Inflammatory macrophage treated with lipopolysaccharide for 4 hours (primary cell): ENCODE measurements around the gene PEAR1.

Experiments used
- DNase-seq: peaks from one replicate; pipeline ENCODE4 v3.0.0-alpha.2; 2020

The PEAR1 gene

DNA sequence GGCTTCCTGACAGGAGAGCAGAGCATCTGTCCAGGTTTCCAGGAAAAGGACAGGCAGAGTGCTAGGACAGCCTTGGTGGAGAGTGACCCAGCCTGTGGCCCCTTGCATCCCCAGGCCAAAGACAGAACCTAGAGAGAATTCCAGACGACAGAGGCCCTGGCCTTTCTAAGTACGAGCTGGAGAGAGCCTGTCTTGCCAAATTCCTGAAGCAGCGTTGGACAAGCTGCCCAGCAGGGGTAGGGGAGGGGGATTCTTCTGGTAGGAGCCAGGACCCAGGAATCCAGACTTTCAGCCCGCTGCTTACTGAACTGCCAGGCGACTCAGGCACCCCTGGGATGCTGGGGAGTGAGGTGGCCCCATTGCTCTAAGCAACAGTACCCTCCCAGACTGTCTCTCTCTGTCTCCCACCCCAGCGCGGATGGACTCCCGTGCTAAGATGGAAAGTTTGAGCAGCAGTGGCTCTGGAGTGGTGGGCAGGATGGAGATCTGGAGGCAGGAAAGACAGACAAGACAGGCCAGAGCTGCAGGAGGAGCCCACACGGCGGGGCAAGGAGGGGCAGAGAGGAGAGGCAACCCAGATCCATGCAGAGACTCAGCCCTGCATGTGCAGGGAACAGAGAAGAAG is 8.8 kb upstream of the PEAR1 start:
- no peak for DNase-seq

DNA sequence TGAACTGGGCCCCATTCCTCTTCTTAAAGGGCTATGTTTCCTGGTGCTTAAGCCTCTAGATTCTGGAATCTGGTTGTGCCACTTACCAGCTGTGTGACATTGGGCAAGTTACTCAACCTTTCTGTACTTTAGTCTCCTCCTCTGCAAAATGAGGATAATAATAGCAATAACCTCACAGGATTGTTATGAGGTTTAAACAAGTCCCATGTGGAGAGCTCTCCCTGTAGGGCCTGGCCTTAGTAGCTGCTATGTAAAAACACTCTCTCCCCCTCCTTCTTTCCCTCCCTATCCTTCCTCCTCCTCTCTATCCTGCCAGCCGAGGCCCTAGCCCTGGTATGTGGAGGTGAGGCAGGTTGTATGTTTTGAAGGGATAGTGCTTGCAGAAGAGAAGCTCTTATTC is 8.2 kb upstream of the PEAR1 start:
- DNase-seq = no peak

DNA sequence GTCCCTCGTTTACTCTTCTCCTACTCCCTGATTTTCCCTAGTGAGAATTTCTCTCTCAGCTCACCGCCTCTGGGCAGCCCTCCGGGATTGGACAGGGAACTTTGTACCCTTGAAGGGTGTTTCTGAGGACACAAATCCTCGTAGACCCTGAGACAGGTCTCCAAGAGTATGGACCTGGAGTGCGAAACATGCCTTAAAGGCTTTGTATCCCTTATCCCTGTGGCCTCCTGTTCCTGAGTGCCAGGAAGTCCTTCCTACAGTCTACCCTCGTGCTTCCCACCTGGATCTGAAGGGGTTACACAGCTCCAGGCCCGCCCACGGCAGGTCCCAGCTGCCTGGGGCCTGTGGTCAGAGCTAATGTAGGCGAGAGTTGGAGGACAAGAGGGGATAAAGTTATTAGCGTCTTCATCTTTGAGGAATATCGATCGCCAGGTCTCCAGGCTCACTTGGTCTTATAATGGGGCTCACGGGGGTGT is 7.6 kb upstream of the PEAR1 start:
- no peak for DNase-seq

DNA sequence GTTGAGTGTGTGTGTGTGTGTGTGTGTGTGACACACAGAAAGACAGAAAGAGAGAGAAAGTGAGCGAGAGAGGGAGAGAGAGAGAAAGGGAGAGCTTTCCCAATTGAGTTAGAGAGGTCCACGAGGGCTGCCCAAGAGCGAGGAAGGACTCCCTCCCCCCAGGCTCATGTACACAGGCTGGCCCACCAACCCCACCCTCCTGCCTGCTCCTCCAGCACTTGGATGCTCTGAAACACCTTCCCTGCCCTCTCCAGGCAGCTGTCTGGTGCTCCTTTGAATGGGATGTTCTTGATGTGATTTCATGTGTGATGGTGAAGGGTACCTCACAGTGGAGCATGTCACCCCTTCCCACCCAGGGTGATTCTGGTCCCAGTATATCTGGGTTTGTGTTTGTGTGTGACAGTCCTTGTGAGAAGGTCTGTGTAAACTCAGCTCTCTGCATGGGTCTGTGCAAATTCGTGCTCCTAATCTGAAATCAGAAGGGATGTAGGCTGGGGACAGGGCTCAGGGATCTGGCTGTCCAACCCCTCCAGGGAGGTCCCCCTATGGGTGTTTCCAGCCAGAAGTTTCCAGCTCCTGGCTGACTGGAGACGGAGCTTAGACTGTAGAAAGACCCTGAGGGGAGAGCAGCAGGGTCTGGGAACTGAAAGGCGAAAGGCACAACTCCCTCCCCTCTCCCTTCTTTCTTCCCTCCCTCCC is 6.8 kb upstream of the PEAR1 start:
- no peak for DNase-seq

DNA sequence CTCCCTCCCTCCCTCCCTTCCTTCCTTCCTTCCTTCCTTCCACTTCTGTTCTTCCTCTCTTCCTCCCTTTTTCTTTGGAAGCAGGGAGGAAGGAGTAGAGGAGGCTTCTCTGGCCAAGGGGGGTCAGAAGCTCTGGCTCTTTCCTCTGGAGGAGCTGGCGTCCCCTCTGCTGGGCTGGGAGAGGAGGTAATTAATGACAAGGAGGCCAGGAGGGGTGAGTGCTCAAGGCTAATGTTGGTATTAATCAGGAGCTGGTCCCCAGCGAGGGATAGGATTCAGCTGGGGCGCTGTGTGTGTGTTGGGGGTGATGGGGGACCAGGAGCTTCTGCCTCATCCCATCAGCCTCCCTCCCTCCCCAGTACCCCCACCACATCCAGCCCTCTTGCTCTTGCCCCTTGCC is 6.2 kb upstream of the PEAR1 start:
- DNase-seq = no peak

DNA sequence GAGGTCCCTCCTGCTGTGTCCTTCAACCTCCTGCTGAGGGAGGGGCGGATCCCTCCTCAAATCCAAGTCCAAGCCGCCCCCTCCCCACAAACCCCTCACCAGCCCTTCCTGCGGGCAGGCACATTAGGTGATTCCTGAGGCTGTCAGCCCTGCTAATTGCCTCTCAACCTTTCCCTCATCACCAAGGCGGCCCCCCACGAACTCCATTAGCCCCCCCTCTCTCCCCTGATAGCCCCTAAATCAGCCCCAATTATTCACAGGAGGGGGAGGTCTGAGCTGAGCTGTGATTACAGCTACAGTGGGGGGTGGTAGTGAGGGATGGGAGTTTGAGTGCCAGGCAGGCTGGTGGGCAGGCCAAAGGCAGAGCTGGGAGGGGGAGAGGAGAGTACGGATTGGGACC is 5.8 kb upstream of the PEAR1 start:
- no peak for DNase-seq

DNA sequence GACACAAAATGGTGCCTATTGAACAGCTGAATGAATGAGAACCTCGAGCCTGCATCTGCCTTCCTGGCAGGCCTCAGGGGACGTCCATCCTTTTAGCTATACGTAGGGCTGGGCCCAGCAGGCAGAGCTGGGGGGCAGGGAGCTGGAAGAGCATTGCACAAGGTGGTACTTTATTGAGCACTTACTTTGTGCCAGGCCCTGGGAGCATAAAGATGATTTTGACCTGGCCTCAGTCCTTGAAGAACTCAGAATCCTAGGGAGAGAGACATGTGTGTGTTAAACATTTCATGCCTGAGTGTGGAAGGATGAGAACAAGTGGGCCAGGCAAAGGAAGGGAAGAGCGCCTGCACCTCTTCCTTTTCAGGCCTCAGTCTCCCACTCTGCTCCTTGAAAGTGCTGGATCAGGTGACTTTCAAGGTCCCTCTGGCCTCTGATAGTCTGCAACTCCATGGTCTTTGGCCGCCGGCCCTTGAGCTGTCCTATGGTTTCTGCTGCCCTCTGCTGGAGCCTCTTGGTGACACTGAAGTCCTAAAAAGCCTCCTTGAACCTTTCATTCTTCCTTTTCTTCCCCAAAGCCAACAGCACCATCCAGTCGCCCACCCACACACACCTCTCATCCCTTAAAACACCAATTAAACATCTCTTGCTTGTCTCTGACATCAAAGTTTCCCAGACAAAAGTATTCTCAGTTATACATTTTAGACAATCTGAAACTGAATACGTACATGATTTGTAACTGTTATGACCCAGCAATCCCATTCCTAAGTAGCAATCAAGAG is 3.5 kb upstream of the PEAR1 start:
- DNase-seq = peak; percentile 77

DNA sequence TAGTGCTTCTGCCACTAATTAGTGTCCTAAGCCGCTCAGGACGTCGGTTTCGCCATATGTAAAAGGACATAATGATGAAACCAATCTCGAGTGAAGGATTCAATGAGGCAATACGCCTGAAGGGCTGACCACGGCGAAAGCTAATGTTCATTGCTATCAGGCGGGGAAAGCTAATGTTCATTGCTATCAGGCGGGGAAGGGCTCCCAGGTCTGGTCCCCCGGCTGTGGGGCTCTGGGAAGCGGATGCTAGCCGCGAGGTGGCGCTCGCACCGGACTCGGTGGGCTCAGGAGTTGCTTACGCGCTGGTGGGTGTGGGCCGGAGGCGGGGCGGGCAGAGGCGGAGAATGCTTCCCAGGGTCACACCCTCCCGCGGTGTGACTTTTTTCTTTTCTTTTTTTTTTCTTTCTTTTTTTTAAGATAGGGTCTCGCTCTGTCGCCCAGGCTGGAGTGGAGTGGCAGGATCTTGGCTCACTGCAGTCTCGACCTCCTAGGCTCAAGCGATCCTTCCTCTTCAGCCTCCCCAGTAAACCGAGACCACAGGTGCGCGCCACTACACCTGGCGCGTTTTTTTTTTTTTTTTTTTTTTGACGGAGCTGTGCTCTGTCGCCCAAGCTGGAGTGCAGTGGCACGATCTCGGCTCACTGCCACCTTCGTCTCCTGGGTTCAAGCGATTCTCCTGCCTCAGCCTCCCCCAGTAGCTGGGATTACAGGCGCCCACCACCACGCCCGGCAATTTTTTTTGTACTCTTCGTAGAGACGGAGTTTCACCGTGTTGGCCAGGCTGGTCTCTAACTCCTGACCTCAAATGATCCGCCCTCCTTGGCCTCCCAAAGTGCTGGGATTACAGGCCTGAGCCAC is 1.1 kb upstream of the PEAR1 start:
- DNase-seq = peak; percentile 97

DNA sequence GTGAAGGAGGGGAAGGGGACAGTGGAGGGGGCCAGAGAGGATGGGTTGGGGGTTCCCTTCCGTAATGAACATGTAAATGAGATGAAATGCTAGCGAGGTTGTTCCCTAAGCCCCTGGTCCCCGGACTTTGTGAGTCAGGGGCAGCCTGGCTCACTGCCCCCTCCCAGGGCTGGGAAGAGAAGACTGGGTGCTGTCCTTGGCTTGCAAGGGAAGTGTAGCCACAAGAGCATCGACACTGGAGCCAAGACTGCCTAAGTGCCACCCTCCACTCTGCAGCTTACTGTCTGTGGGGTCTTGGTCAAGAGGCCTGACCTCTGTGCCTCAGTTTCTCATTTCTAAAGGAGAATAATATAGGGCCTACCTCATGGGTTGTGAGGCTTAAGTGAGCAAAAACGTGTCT is 483 bp downstream of the PEAR1 start:
- DNase-seq = no peak

DNA sequence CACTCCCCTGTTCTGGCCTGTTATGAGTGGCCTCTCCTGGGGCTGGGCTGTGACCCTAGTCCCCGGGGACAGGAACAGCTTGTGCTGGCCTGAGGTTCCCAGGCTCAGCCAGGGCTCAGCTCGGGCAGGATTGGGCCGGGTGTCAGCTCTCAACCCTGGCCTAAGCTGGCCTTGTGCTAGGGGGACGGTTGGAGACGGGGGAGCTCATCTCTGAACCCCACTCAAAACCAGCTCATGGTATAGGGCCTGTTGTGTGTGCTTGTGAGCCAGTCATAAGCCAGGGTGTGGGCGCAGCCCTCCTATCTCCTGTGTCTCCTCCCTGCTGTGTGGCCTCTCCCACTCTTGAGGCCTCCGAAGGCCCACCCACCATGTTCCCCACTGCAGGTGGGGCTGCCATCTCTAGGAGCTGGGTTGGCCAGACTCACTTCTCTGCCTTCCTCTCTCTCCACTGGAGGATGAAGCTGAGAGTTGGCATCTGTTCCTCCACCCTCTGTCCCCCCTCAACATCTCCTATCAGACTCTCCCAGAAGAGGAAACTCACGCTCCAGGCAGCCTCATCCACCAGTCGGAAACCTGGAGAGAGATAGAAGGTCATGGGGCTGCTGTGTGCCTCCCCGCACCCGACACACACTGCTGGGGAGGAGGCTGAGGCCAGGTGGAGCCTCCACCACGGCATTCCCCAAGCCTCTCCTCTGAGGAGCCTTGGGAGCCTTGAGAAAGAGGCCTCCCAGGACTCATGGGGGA is 1.4 kb downstream of the PEAR1 start:
- DNase-seq = no peak

DNA sequence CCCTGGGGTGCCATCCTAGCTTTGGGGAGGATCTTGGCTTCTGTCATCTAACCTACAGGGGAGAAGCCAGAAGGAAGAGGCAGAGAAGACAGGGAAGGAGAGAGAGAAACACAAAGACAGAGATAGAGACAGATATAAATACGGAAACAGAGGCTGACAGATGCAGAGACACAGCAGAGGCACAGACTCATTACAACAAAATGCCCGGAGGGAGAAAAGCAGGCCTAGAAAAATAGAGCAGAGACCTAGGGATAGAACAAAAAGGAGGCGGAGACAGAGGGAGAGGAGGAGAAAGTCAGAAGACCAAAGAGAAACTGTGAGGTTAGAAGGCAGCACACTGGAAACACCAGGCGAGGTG is 1.9 kb downstream of the PEAR1 start:
- DNase-seq = no peak

DNA sequence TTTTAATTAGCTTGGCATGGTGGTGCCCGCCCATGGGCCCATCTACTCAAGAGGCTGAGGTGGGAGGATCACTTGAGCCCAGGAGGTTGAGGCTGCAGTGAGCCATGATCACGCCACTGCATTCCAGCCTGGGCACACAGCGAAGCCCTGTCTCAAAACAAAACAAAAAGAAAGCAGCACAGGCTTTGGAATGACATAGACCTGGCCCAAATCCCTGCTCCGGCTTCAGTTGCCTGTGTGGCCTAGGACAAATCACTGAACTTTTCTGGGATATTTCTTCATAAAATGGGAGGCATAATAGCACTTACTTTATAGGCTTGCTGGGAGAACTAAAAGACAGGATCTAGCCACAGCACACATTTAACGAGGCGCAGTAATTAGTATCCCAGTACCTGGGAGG is 2.4 kb downstream of the PEAR1 start:
- DNase-seq = no peak

DNA sequence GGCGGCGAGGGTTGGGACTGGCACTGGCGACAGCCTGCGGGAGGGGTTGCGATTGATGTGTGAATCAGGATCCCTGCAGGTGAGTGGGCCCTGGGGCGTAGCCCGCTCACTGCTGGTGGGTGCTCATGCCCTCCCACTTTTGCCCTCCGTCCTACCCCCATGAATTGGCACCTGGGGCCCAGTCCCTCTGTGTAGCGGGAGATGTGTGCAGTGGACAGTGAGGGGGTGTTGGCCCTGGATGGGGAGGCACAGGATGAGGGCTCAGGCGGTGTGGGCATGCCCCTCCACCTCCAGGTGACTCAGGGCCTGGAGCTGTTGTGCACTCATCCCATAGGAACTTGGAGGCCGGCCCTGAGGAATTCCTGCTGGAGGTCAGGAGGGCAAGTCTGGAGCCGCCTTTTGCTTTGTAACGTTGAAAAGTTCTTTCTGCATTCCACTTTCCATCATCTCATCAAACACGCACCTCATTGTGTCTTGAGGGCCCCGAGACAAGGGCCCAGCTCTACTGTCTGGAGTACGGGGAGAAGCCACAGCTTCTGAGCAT is 3.0 kb downstream of the PEAR1 start:
- no peak for DNase-seq

DNA sequence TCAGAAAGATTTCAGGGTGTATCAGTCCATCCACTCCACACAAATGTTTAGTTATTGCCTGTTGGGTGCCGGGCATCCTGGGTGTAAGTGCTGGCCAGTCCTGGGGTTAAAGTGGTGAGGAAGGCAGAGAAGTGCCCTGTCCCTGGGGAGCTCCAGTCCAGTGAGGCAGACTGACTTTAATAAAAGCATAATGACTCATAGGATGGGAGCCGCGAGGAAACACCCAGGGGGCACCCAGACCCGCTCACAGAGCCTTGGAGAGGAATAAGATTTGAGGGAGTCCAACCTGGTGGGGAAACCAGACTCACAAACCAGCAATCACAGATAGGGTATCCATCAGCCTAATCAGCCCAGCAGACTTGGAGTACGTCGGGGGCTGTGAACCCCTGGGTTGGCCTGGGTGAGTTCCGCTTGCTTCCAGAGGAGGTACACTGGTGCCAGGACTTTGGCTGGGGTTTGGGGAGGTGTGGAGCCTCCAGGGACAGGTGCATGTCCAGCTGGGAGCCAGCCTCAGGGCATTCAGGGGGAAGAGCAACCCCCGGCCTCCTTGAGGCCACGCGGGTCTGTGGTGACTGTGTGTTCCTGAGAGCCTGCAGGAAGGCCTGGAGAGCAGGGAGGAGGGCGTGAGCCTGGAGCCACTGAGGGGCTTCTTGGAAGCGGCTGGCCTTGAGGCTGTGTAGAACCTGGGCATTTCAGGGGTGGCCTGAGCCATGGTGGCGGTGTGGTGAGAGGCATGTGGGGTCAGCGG is 3.7 kb downstream of the PEAR1 start:
- no peak for DNase-seq

DNA sequence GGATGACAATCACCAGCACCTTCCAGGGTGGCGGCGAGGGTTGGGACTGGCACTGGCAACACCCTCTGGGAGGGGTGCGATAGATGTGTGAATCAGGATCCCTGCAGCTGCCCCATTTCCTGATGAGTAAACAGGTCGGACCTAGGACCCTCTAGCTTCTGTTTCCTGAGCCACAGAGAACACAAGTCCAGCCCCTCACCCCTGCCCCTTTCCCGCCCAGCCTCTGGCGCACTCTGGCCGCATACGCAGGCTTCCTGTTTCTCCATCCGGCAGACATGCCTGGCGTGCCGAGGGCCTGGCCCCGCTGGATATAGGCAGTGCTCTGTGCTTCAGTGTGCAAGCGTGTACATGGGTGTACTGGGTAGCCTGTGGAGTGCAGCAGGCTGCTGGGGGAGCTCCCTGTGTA is 4.6 kb downstream of the PEAR1 start:
- no peak for DNase-seq

DNA sequence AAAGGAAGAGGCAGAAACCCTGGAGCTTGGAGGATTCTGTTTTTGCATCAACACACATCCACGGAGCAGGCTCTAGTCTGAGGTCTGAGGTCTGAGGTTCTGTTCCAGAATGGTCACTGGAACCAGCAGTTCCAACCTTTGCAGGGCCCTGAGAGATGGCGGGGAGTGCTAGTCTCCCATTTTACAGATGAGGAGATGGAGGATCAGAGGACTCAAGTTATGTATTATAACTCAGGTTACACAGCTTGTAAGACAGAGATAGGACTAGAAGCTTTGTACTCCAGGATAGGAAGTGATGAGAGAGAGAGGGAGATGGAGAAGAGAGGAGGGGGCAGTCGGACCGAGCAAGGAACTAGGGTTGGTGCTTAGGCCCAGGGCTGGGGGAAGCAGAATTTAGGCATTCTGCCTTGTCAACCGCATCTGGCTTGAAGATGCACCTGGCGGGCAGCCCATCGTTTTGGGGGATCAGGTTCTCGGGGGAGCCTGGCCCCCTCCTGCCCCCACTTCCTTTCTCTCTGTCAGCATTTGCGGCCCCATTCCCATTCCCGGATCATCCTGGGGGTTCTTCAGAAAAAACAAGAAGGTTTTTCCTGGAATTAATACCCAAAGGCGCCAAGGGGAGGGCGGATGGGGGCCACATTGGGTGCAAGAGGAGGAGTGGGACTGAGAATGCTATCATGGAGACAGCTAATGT is 5.6 kb downstream of the PEAR1 start:
- DNase-seq = no peak

DNA sequence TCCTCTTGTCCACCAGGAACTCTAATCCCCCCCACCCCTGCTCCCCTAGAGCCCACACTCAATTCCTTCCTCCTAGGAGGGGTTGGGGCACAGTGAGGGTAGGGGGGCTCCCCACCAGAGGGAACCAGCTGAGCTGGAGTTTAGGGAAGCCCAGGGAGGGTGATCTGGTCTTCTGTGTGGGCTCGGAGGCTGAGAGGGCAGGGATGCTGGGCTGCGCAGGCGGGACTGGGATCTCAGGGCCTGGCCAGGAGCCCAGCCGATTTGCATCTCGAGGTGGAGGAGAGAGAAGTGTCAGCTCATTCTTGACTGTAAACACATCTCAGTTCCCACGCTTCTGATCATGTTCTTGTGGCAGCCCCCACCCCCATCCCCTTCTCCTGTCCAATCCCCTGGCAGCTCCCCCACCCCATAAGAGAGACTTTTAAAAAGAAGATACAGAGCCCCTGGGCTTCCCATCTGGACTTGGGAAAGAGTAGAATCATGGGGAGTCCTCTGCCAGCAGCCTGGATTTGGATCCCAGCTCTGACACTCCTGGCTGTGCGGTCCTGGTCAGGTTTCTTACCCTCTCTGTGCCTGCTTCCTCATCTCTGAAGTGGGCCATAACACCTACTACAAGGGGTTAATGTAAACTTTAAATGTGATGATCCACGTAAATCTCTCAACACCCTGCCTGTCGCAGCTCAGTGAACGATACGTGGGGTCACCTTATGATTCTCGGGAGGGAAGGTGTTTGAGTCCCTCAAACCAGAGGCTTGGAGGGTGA is 6.6 kb downstream of the PEAR1 start:
- no peak for DNase-seq

DNA sequence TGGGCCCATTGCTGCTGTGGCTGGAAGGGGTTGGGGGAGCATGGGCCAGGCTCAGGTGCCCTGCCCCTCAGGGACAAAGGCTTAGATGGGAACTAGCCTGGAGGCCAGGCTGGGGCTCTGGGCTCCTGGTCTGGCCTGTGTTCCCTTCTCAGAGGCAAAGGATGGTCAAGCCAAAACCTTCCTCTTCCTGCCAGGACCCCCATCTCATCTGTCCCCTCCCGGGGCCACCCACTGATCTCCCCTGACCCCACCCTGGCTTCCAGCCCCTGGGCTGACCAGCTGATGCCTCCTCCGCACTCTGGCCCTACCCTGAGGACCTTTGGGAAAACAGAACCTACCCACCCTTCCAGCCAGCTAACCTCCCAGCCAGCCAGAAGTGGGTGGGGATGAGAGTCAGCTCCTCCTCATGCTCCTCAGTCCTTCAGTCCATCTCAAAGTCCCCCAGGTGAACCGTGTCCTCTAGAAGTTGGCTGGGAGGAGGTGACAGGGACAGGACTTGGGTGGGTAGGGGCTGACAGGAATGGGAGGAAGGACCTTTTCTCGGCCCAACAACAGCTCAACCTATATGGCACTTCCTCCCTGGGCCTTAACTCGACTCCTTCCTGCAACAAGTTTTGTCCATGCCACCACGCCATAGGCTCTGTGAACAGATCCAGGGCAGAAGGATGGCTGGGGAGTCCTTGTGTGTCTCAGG is 7.5 kb downstream of the PEAR1 start:
- DNase-seq = no peak

DNA sequence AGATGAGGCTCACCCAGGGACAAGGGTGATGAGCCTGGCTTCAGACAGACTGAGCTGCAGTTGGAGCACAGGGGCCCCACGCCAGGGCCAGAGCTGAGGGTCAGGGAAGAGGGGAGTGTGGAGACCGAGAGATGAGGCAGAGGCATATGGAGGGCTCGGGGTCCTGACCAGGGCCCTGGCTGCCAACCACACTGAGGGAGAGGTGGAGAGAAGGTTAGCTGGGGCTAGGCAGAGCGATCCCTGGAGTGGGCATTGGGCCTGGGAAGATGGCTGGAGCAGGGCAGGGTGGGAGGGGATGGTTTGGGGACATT is 8.0 kb downstream of the PEAR1 start:
- no peak for DNase-seq
